Fibroblast of lung (primary cell): ENCODE results near the gene INTS6L. TPM values are rescaled to one million over a fixed set of nuclear protein-coding genes. Genes with fewer than 3 reads are reported as not detected.

ENCODE experiments used
- DNase-seq, 2 donors: peaks; one replicate each; pipeline versions ENCODE4 v3.0.0 to v3.0.0-alpha.2; 2010; ENCODE audit warnings: low read depth in 2 of 2
- H2AFZ ChIP-seq: 2 replicates; pipeline ENCODE4 v1.5.1; 2012; ENCODE audit warnings: low read length, control low read depth, inconsistent platforms
- H3K27ac ChIP-seq: 2 replicates; pipeline ENCODE4 v1.5.1; 2011; ENCODE audit warnings: low read length, control low read depth; ENCODE audit not compliant: insufficient read depth
- H3K27me3 ChIP-seq: 2 replicates; pipeline ENCODE4 v1.5.1; 2011; ENCODE audit warnings: mild to moderate bottlenecking, low read length; ENCODE audit not compliant: control insufficient read depth, insufficient read depth
- H3K36me3 ChIP-seq: 2 replicates; pipeline ENCODE4 v1.5.1; 2011; ENCODE audit warnings: low read length; ENCODE audit not compliant: control insufficient read depth, insufficient read depth
- H3K4me1 ChIP-seq: 2 replicates; pipeline ENCODE4 v1.5.1; 2011; ENCODE audit warnings: low read length; ENCODE audit not compliant: control insufficient read depth, insufficient read depth; ENCODE audit errors: extremely low read depth
- H3K4me2 ChIP-seq: 2 replicates; pipeline ENCODE4 v1.5.1; 2011; ENCODE audit warnings: low read length, control low read depth; ENCODE audit not compliant: insufficient read depth; ENCODE audit errors: extremely low read depth
- H3K4me3 ChIP-seq, 4 experiments: fragments of 200-600 bp in 1 of 4; sonication (generic) in 1 of 4; replicated peaks in 1 of 4; 2 replicates each; pipeline ENCODE4 v1.5.1; 2011 to 2016; ENCODE audit warnings: low read length in 4 of 4, low read depth in 3 of 4, mild to moderate bottlenecking in 3 of 4, control low read depth in 2 of 4, inconsistent platforms in 1 of 4, mixed read lengths in 1 of 4; ENCODE audit not compliant: insufficient read depth in 1 of 4; ENCODE audit errors: control extremely low read depth in 1 of 4
- H3K79me2 ChIP-seq: 2 replicates; pipeline ENCODE4 v1.5.1; 2012; ENCODE audit warnings: mild to moderate bottlenecking, low read length, inconsistent platforms; ENCODE audit not compliant: control insufficient read depth, insufficient read depth
- H3K9ac ChIP-seq: 2 replicates; pipeline ENCODE4 v1.5.1; 2011; ENCODE audit warnings: mild to moderate bottlenecking, low read length, control low read depth; ENCODE audit not compliant: insufficient read depth
- H3K9me3 ChIP-seq: 2 replicates; pipeline ENCODE4 v1.5.1; 2012; ENCODE audit warnings: low read depth, low read length; ENCODE audit not compliant: control insufficient read depth, insufficient read depth
- H4K20me1 ChIP-seq: 2 replicates; pipeline ENCODE4 v1.5.1; 2011; ENCODE audit warnings: low read length; ENCODE audit not compliant: control insufficient read depth, insufficient read depth; ENCODE audit errors: extremely low read depth
- EZH2 ChIP-seq: IDR thresholded peaks from 2 replicates; pipeline ENCODE4 v1.5.1; 2012; ENCODE audit warnings: low read length, control low read depth, mild to moderate bottlenecking; ENCODE audit errors: missing control alignments
- polyA plus RNA-seq, 2 donors: library from polyadenylated mRNA; depleted of rRNA in 1 of 2; stranded (reverse) in 1 of 2; unstranded in 1 of 2; fragments of >200 nt; gene quantifications; 2 replicates each; pipeline ENCODE4 v1.2.1, GENCODE V29; 2011 to 2012; ENCODE audit warnings: missing spikeins in 1 of 2
- total RNA-seq: library from RNA; depleted of rRNA; stranded (reverse); fragments of >200 nt; gene quantifications from 2 replicates; pipeline ENCODE4 v1.2.1, GENCODE V29; 2014
- TF ChIP-seq, protein P1 (sequence below), 2 donors: IDR thresholded peaks in 1 of 2; conservative IDR thresholded peaks in 1 of 2; 1 replicate in 1 of 2; 2 replicates in 1 of 2; pipeline ENCODE4 v1.5.1; 2011 to 2012; ENCODE audit warnings: low read length in 2 of 2, control low read depth in 1 of 2, inconsistent platforms in 1 of 2, low read depth in 1 of 2, mild to moderate bottlenecking in 1 of 2

The INTS6L gene
- total and polyA plus RNA-seq, 2 donors (not counting 1 experiment from before 2014, with no cell fraction given): 5.1 to 5.7 TPM

DNA sequence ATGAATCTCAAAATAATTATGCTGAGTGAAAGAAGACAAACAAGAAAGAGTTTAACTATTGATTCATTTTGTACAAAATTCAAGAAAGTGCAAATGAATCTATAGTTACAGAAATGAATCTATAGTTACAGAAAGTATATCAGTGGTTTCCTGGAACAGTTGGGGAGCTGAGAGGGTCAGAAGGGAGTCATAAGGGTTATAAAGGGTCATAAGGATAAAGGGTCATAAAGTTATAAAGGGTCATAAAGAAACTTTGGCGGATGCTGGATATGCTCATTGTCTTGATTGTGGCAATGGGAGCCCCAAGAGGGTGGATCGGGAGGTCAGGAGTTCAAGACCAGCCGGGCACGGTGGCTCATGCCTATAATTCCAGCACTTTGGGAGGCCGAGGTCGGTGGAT is 26.0 kb upstream of the INTS6L start:
- no peaks in the 10 kb centered on the region for H3K36me3 ChIP-seq
- H2AFZ ChIP-seq: no peak overlapping the region
- no peaks in the 10 kb centered on the region for H3K9me3 ChIP-seq
- no peak overlapping the region for H3K27ac ChIP-seq
- H3K4me3 ChIP-seq: no peak overlapping the region
- DNase-seq: no peak
- TF ChIP-seq EZH2: no peak
- TF ChIP-seq, protein P1, sequence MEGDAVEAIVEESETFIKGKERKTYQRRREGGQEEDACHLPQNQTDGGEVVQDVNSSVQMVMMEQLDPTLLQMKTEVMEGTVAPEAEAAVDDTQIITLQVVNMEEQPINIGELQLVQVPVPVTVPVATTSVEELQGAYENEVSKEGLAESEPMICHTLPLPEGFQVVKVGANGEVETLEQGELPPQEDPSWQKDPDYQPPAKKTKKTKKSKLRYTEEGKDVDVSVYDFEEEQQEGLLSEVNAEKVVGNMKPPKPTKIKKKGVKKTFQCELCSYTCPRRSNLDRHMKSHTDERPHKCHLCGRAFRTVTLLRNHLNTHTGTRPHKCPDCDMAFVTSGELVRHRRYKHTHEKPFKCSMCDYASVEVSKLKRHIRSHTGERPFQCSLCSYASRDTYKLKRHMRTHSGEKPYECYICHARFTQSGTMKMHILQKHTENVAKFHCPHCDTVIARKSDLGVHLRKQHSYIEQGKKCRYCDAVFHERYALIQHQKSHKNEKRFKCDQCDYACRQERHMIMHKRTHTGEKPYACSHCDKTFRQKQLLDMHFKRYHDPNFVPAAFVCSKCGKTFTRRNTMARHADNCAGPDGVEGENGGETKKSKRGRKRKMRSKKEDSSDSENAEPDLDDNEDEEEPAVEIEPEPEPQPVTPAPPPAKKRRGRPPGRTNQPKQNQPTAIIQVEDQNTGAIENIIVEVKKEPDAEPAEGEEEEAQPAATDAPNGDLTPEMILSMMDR (conservative IDR thresholded peaks at IDR 0.05 in 1 of 2, IDR thresholded peaks at IDR 0.05 in 1 of 2; ENCODE audit: low read depth in 1 of 2, low read length in 2 of 2): no peak
- no peaks in the 10 kb centered on the region for H3K27me3 ChIP-seq
- no peaks in the 10 kb centered on the region for H3K79me2 ChIP-seq
- H3K4me2 ChIP-seq: no peak overlapping the region
- H4K20me1 ChIP-seq: no peaks in the 10 kb centered on the region
- no peak overlapping the region for H3K9ac ChIP-seq
- H3K4me1 ChIP-seq: no peaks in the 10 kb centered on the region

DNA sequence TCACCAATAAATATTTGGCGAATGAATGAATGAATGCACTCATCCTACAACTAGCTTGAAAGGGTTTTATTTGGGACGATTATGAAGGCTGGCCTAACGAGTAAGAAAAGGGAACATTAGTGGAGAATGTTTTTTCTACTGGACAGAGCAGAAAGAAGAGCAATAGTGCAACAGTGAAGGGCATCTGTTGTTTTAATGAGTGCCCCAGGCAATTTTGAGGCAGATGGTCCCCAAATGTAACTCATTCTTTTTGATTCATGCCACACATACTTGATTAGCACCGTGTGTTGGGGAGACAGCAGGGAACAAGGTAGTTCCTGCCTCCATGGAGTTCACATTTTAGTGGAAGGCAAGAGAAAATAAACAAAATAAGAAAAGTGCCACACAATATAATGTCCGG is 22.7 kb upstream of the INTS6L start:
- Histone ChIP-seq H3K4me2 (no peak overlapping the region), H3K79me2 (no peaks in the 10 kb centered on the region), H3K9ac (no peak overlapping the region), H2AFZ (no peak overlapping the region), H3K27ac (no peak overlapping the region), H3K9me3 (no peaks in the 10 kb centered on the region), H3K36me3 (no peaks in the 10 kb centered on the region), H4K20me1 (no peaks in the 10 kb centered on the region), H3K27me3 (no peaks in the 10 kb centered on the region), H3K4me3 (no peak overlapping the region), H3K4me1 (no peaks in the 10 kb centered on the region)
- TF ChIP-seq EZH2: no peak
- TF ChIP-seq, protein P1 (conservative IDR thresholded peaks at IDR 0.05 in 1 of 2, IDR thresholded peaks at IDR 0.05 in 1 of 2; ENCODE audit: low read depth in 1 of 2, low read length in 2 of 2): no peak
- DNase-seq: no peak

DNA sequence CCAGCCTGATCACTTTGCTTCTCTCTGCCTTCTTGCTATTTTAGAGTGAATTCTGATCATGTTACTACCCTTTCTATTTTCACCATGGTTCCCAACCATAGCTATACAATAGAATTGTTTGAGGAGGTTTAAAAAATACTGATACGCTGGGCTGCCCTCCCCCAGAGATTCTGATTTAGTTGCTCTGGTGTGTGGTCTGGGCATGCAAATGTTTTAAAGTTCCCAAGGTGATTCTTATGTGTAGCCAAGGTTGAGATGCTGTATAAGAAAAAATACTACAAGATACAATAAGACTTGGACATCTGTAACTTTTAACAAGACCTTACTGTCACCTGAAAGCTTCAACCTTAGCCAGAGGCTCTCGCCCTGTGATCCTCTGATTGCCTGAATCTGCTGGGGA is 22.2 kb upstream of the INTS6L start:
- H3K79me2 ChIP-seq: no peaks in the 10 kb centered on the region
- no peak overlapping the region for H3K9ac ChIP-seq
- H3K4me2 ChIP-seq: no peak overlapping the region
- no peak overlapping the region for H3K27ac ChIP-seq
- H2AFZ ChIP-seq: no peak overlapping the region
- TF ChIP-seq, protein P1 (conservative IDR thresholded peaks at IDR 0.05 in 1 of 2, IDR thresholded peaks at IDR 0.05 in 1 of 2; ENCODE audit: low read depth in 1 of 2, low read length in 2 of 2): no peak
- no peak for TF ChIP-seq EZH2
- no peaks in the 10 kb centered on the region for H3K36me3 ChIP-seq
- no peaks in the 10 kb centered on the region for H4K20me1 ChIP-seq
- H3K4me3 ChIP-seq: no peak overlapping the region
- DNase-seq: no peak
- no peaks in the 10 kb centered on the region for H3K4me1 ChIP-seq
- no peaks in the 10 kb centered on the region for H3K9me3 ChIP-seq
- no peaks in the 10 kb centered on the region for H3K27me3 ChIP-seq
